Karpas-422 (cell line): Measurements from ENCODE around the gene KAT6B. TPM values are rescaled to one million over a fixed set of nuclear protein-coding genes. Genes with fewer than 3 reads are reported as not detected.

ENCODE experiments used
- DNase-seq: peaks from one replicate; pipeline ENCODE4 v3.0.0-alpha.2; 2015
- H2AFZ ChIP-seq: fragments of 200-600 bp; sonication (generic); 2 replicates; pipeline ENCODE4 v1.6.1; 2014; ENCODE audit warnings: antibody characterized with exemption, low read length, mixed read lengths
- H3K27ac ChIP-seq: fragments of 200-600 bp; sonication (generic); 2 replicates; pipeline ENCODE4 v1.5.1; 2014; ENCODE audit warnings: mild to moderate bottlenecking, low read length, moderate library complexity
- H3K27me3 ChIP-seq: fragments of 200-600 bp; sonication (generic); 2 replicates; pipeline ENCODE4 v1.6.1; 2014; ENCODE audit warnings: low read length, mixed read lengths
- H3K36me3 ChIP-seq: fragments of 200-600 bp; sonication (generic); 2 replicates; pipeline ENCODE4 v1.6.1; 2014; ENCODE audit warnings: low read length, mixed read lengths; ENCODE audit not compliant: insufficient read depth
- H3K4me1 ChIP-seq: fragments of 200-600 bp; sonication (generic); 2 replicates; pipeline ENCODE4 v1.6.1; 2014; ENCODE audit warnings: mild to moderate bottlenecking, low read length, mixed read lengths
- H3K4me2 ChIP-seq: fragments of 200-600 bp; sonication (generic); 2 replicates; pipeline ENCODE4 v1.6.1; 2014; ENCODE audit warnings: low read length, low read depth, mild to moderate bottlenecking; ENCODE audit not compliant: poor library complexity, severe bottlenecking
- H3K4me3 ChIP-seq: fragments of 200-600 bp; sonication (generic); 2 replicates; pipeline ENCODE4 v1.5.1; 2014; ENCODE audit warnings: mild to moderate bottlenecking, antibody characterized with exemption, low read length, mixed read lengths
- H3K79me2 ChIP-seq: fragments of 200-600 bp; sonication (generic); 2 replicates; pipeline ENCODE4 v1.6.1; 2014; ENCODE audit warnings: mild to moderate bottlenecking, low read length, mixed read lengths
- H3K9ac ChIP-seq: fragments of 200-600 bp; sonication (generic); 2 replicates; pipeline ENCODE4 v1.6.0; 2014; ENCODE audit warnings: low read length
- H3K9me2 ChIP-seq: fragments of 200-600 bp; sonication (generic), shearing (Covaris generic); replicated peaks from 2 replicates; pipeline ENCODE4 v1.6.0; 2014; ENCODE audit warnings: mild to moderate bottlenecking, low read length, moderate library complexity; ENCODE audit not compliant: insufficient read depth
- H3K9me3 ChIP-seq: fragments of 300-700, 200-600 bp; sonication (generic); 2 replicates; pipeline ENCODE4 v1.6.1; 2014; ENCODE audit warnings: low read length, mixed read lengths
- H4K20me1 ChIP-seq: fragments of 200-600 bp; sonication (generic); 2 replicates; pipeline ENCODE4 v1.6.1; 2014; ENCODE audit warnings: mild to moderate bottlenecking, antibody characterized with exemption, low read length, low read depth; ENCODE audit not compliant: insufficient read depth
- total RNA-seq: library from RNA; depleted of rRNA; stranded (reverse); fragments of >200 nt; shearing (Covaris generic); gene quantifications from 2 replicates; pipeline ENCODE4 v1.2.3, GENCODE V29; 2014; ENCODE audit warnings: low replicate concordance

The KAT6B gene
- total RNA-seq, 1 experiment from 2014 or later = 73.6 TPM

DNA sequence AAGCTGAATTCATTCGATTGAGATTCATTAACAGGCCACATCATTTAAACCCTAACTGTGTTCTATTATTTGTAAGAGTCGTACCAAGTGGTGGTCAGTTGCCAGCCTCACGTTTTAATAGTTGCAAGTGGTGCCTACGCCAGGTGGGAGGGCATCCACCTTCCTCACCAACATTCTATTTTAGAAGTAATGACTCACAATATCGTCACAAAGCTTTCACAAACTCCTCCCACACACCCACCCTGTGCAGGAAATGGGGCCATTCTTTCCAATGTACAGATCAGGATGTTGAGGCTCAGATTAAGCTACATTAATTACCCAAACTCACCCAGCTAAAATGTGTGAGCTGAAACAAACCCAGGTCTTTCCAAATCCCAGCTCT lies 207.7 kb downstream of the KAT6B start:
- no peak for DNase-seq
- no peak overlapping the region for H3K27ac ChIP-seq
- no peaks in the 10 kb centered on the region for H3K27me3 ChIP-seq
- H3K9me3 ChIP-seq = no peaks in the 10 kb centered on the region
- H3K9me2 ChIP-seq = no peaks in the 10 kb centered on the region
- peaks cover 13% of the 10 kb centered on the region for H3K36me3 ChIP-seq
- H3K4me2 ChIP-seq = no peak overlapping the region
- H3K9ac ChIP-seq = no peak overlapping the region
- H3K79me2 ChIP-seq = no peaks in the 10 kb centered on the region
- H3K4me3 ChIP-seq = no peak overlapping the region
- peaks cover 9% of the 10 kb centered on the region for H3K4me1 ChIP-seq
- no peak overlapping the region for H2AFZ ChIP-seq
- no peaks in the 10 kb centered on the region for H4K20me1 ChIP-seq

DNA sequence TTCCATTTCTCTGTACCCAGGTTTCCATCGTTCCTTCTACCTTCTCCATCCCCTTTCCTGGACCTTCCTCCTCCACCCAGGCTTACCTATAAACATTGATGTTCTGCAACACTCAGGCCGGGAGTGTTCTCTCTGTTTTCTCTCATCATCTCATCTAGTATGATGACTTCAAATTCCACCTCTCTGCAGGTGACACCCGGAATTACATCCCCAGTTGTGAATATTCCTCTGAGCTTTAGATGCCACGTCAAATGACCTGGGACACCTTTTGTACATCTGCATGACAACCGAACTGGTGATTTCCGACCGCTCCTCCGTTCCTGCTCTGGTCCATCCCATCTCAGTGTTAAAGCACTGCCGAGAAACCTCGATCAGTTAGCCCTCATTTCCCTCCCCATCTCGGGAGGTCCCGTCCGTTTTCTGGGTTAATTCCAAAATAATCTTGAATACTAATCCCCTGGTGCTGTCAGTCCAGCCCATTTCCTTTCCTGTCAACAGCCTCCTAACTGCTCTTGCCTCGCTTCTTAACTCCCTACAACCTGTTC lies 208.4 kb downstream of the KAT6B start:
- Histone ChIP-seq H3K9me2 (no peaks in the 10 kb centered on the region), H3K4me1 (peaks cover 9% of the 10 kb centered on the region), H3K9ac (no peak overlapping the region), H3K27me3 (no peaks in the 10 kb centered on the region), H3K36me3 (peaks cover 6% of the 10 kb centered on the region), H3K4me3 (no peak overlapping the region), H4K20me1 (no peaks in the 10 kb centered on the region), H3K9me3 (no peaks in the 10 kb centered on the region), H3K27ac (no peak overlapping the region), H2AFZ (no peak overlapping the region), H3K79me2 (no peaks in the 10 kb centered on the region), H3K4me2 (no peak overlapping the region)
- no peak for DNase-seq

DNA sequence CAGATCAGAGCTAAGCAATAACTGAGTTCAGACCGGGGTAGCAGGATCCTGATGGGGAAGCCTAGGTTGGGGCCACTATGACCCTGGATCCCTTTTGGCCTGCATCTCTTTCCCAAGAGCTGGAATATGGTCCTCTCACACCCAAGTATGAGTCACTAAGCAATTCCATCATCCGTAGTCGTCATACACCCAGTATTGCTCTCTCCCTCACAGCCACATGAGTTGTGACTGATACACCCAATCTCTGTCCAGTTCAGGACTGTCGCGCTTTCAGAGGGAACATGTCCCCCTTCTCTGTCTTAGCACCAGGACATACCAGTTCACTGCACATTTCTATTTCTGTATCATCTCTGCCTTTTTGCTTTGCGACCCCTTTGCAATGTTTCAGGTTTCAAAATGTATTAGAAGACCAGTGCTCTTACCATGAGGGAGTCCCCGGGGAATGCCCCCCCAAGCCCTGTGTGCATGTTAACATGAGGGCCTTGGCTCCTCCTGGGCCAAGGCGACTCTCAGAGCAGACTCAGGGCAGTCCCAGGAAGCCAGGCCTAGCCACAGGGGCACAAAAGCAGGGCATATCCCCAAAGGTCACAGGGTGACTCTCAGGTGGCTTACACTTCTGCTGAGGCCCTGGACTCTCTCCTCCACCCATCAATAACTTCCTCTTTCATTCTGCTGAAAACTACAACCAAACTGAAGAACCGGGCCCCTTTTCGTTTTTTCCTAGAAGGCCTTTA lies 209.7 kb downstream of the KAT6B start:
- peaks cover 9% of the 10 kb centered on the region for H3K4me1 ChIP-seq
- no peak overlapping the region for H3K4me3 ChIP-seq
- H3K9me3 ChIP-seq = no peaks in the 10 kb centered on the region
- no peak overlapping the region for H3K4me2 ChIP-seq
- peak; percentile 52 for DNase-seq
- no peaks in the 10 kb centered on the region for H3K27me3 ChIP-seq
- H2AFZ ChIP-seq = no peak overlapping the region
- no peaks in the 10 kb centered on the region for H3K36me3 ChIP-seq
- H3K27ac ChIP-seq = no peak overlapping the region
- no peaks in the 10 kb centered on the region for H3K79me2 ChIP-seq
- H3K9ac ChIP-seq = no peak overlapping the region
- H4K20me1 ChIP-seq = no peaks in the 10 kb centered on the region
- no peaks in the 10 kb centered on the region for H3K9me2 ChIP-seq

DNA sequence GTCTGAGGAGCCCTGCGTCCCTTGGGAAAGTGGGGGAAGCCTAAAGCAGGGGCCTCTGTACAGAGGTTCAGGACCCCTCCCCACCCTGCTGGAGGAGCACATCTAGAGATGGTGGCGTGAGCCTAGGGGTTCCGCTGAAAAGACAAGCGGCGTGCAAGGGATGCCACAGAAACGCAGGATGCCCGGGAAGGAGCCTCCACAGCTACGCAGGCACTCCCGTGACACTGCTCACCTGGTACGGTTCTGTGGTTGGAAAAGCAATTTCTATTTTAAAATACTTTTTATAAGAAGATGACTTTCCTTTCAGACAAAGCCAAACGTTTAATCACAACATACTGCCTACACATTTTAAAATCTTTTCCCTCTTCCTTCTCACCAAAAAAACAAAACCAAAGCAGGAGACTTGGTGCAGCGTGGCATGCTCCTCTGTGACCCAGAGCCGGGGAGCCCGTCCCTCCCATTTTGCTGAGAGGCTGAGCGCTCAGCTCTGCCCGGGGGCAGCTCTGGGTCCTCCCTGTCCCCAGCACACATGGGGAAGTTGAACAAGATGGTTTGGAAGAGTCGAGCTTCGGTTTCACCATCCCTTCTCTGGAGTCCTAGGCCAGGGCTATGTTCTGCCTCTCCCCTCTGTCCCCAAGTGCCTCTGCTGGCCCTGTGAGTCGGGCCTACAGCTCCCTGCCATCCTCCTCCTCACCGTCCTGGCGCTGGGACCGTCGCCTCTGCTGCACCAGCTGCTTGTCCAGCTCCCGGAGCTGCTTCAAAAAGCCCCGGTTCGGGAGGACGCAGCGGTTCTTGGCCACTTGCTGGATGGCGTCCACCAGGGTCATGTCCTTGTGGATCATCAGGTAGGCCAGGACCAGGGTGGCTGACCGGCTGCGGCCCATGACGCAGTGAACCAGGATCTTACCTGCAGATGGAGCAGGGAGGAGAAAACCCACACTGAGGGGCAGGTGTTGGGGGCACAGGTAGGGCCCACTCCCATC lies 211.1 kb downstream of the KAT6B start:
- H4K20me1 ChIP-seq = no peaks in the 10 kb centered on the region
- H3K4me2 ChIP-seq = no peak overlapping the region
- DNase-seq = no peak
- H3K9me3 ChIP-seq = no peaks in the 10 kb centered on the region
- no peak overlapping the region for H3K27ac ChIP-seq
- no peaks in the 10 kb centered on the region for H3K36me3 ChIP-seq
- H3K27me3 ChIP-seq = no peaks in the 10 kb centered on the region
- H3K4me3 ChIP-seq = no peak overlapping the region
- no peak overlapping the region for H3K9ac ChIP-seq
- no peaks in the 10 kb centered on the region for H3K79me2 ChIP-seq
- no peak overlapping the region for H2AFZ ChIP-seq
- no peaks in the 10 kb centered on the region for H3K9me2 ChIP-seq
- peaks cover 9% of the 10 kb centered on the region for H3K4me1 ChIP-seq

DNA sequence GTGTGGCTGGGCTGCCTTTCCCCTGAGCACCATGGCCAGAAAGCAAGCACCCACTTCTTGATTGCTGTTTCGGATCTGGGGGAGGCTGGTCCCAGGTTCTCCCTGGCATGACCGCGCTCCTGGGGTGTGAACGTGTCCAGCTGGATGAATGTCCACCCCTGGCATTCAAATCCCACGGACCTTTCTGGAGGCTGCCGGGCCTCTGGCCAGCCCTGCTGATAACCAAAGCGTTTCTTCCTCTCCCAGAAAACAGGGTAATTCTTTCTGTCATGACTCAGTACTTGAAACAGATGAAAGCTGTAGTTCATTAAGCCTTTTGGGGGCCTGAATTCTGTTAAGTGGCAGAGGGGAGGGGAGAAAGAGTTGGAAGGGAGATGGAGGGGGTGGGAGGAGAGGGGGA lies 211.9 kb downstream of the KAT6B start:
- Histone ChIP-seq H3K9ac (no peak overlapping the region), H3K79me2 (no peaks in the 10 kb centered on the region), H3K9me2 (no peaks in the 10 kb centered on the region), H3K4me3 (no peak overlapping the region), H4K20me1 (no peaks in the 10 kb centered on the region), H3K4me1 (peaks cover 9% of the 10 kb centered on the region), H3K27me3 (no peaks in the 10 kb centered on the region), H3K27ac (no peak overlapping the region), H3K9me3 (no peaks in the 10 kb centered on the region), H2AFZ (no peak overlapping the region), H3K4me2 (no peak overlapping the region), H3K36me3 (no peaks in the 10 kb centered on the region)
- no peak for DNase-seq

DNA sequence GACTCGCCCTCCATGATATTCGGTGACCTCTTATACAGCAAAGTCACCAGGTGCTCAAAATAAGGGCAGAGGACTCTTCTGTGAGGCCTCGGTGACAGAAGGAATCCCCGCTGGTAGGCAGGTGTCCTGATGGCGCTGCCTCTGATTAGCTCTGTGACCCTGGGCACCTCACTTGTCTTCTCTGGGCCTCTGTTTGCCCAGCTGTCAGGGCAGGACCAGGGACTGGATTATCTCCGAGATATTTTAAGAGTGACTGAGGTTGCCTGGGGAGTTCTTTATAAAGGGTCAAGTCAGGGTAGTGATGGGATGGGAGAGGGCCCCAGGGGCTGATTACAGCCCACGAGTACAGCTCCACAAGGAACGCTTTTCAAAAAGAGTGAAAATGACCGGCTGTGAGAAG lies 214.2 kb downstream of the KAT6B start:
- Histone ChIP-seq H2AFZ (no peak overlapping the region), H3K4me1 (peaks cover 9% of the 10 kb centered on the region), H3K9me2 (no peaks in the 10 kb centered on the region), H3K79me2 (no peaks in the 10 kb centered on the region), H3K9ac (no peak overlapping the region), H3K27ac (no peak overlapping the region), H3K4me3 (no peak overlapping the region), H3K4me2 (no peak overlapping the region), H3K27me3 (no peaks in the 10 kb centered on the region), H4K20me1 (no peaks in the 10 kb centered on the region), H3K9me3 (no peaks in the 10 kb centered on the region), H3K36me3 (no peaks in the 10 kb centered on the region)
- no peak for DNase-seq

DNA sequence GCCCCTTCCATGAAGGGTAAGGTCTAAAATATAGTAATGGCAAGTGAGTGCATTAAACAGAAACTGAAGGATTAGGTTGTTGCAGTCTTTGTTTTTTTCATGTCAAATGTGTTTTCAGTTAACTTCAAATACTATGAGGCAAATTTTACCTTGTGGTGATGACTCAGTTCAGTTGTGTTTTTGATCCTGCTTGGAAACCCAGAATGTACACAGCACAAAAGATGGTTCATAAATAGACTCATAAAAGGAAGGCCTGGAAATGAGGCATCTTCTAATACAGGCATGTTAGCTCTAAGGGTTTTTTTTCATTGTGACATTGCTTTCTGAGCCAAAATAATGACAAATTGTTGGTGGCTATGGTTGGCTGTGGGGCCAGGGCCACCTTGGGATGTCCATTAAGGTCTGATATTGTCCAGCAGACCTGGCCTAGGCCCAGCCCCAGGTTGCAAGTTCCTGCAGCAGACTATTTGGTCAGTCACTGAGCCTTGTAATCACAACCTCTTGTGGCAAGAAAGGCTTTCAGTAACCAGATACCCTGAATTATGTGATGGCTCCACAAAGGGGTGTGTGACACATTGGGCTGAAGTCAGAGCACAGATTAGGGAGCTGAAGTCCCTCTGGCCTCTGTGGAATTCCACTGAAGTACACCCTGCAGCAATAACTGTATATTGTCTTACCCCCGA lies 216.0 kb downstream of the KAT6B start:
- Histone ChIP-seq H3K4me1 (no peaks in the 10 kb centered on the region), H3K9ac (no peak overlapping the region), H3K27me3 (no peaks in the 10 kb centered on the region), H3K9me2 (no peaks in the 10 kb centered on the region), H3K9me3 (no peaks in the 10 kb centered on the region), H3K79me2 (no peaks in the 10 kb centered on the region), H2AFZ (no peak overlapping the region), H3K27ac (no peak overlapping the region), H3K4me2 (no peak overlapping the region), H3K4me3 (no peak overlapping the region), H4K20me1 (no peaks in the 10 kb centered on the region), H3K36me3 (no peaks in the 10 kb centered on the region)
- DNase-seq = no peak
